Mononuclear cell (primary cell): ENCODE data around the gene APC2. TPM values are rescaled to one million over a fixed set of nuclear protein-coding genes. Genes with fewer than 3 reads are reported as not detected.

Source experiments
- H3K27me3 ChIP-seq: 2 replicates; pipeline ENCODE4 v1.6.0; 2011; ENCODE audit warnings: low read length, control low read depth; ENCODE audit not compliant: insufficient read depth
- H3K4me1 ChIP-seq: 2 replicates; pipeline ENCODE4 v1.5.1; 2011; ENCODE audit warnings: mild to moderate bottlenecking, low read length, control low read depth; ENCODE audit not compliant: insufficient read depth
- H3K4me3 ChIP-seq: 2 replicates; pipeline ENCODE4 v1.5.1; 2011; ENCODE audit warnings: mild to moderate bottlenecking, low read length, moderate library complexity
- H3K9me3 ChIP-seq: 2 replicates; pipeline ENCODE4 v1.5.1; 2011; ENCODE audit warnings: low read depth, mild to moderate bottlenecking, control low read depth, low read length
- total RNA-seq: library from RNA; depleted of rRNA; stranded (reverse); fragments of >200 nt; gene quantifications from one replicate; pipeline ENCODE4 v1.2.3, GENCODE V29; 2012

The APC2 gene
- total RNA-seq, 1 donor: 0.10 TPM

GRCh38 chr19:1422943-1423342, 27.0 kb upstream of the APC2 start:
- Histone ChIP-seq H3K27me3 (no peaks in the 10 kb centered on the region), H3K4me1 (no peaks in the 10 kb centered on the region), H3K4me3 (no peak overlapping the region), H3K9me3 (no peaks in the 10 kb centered on the region)

DNA sequence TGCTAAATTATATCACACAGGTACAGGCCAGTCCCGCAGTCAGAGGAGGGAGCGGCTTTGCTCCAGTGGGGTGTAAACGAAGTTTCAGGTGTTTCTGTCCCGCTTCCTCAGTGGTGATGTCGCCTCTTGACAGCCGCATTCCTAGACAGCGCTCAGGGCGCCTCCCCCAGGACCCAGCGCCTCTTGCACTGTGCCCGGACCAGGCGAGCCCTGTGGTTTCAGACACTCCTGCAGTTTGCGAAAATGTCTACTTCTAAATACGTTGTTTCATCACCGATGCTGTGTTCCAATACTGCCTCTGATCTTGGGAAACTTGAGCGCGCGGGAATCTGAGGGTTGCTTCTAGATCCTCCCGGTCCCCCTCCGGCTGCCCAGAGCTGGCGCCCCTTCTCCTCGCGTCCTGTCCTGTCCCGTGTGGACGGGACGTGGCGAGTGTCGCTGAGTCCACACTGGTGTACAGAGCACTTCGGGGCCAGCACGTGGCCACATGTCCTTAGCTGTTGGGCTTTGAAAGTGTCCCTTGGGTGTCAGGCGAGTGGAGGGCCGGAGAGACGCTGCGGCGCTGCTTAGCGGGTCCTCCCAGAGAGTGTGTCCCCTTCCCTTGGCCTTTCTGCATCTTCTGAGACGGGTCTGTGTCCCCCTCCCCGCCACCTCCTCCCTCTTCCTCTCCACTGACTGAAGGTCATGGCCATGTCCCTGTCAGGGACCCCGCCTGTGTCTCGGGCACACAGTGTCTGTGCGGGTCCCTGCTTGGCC, 26.3 kb upstream of the APC2 start:
- H3K27me3 ChIP-seq: no peaks in the 10 kb centered on the region
- no peaks in the 10 kb centered on the region for H3K4me1 ChIP-seq
- H3K9me3 ChIP-seq: no peaks in the 10 kb centered on the region
- no peak overlapping the region for H3K4me3 ChIP-seq

DNA sequence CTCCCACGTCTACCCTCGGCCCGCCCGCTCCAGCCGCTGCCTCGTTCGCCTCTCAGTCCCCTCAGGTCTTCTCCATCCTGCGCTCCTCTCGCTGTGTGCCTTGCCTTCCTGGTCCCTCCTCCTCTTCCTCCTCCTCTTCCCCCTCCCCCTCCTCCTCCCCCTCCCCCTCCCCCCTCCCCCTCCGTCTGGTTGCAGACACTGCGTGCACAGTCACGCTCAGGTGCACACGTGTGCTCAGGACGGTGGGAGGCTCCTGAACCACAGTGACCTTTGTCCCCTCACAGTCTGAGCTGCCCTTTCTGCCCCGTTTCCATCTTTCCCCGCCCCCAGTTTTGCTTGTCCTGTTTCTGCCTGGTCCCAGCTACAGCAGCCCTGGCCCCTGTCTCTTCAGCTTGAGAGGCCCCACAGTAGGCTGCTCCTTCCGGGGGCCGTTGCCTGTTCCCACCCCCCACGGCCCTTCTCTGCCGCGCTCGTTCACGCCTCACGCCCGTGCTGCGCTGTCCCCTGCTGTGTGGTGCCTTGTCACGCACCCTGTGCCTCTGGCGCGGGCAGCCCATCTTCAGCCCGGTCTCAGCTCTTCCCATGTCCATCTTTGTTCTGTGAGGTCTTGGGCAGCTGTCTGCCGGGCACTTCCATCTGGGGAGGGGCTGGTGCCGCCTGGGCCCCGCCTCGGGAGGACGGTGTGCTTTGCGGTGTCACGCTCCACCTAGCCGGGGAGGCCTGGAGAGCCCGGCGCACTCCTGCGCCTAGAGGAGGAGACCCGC, 25.5 kb upstream of the APC2 start:
- no peak overlapping the region for H3K4me3 ChIP-seq
- no peaks in the 10 kb centered on the region for H3K4me1 ChIP-seq
- H3K27me3 ChIP-seq: no peaks in the 10 kb centered on the region
- no peaks in the 10 kb centered on the region for H3K9me3 ChIP-seq

DNA sequence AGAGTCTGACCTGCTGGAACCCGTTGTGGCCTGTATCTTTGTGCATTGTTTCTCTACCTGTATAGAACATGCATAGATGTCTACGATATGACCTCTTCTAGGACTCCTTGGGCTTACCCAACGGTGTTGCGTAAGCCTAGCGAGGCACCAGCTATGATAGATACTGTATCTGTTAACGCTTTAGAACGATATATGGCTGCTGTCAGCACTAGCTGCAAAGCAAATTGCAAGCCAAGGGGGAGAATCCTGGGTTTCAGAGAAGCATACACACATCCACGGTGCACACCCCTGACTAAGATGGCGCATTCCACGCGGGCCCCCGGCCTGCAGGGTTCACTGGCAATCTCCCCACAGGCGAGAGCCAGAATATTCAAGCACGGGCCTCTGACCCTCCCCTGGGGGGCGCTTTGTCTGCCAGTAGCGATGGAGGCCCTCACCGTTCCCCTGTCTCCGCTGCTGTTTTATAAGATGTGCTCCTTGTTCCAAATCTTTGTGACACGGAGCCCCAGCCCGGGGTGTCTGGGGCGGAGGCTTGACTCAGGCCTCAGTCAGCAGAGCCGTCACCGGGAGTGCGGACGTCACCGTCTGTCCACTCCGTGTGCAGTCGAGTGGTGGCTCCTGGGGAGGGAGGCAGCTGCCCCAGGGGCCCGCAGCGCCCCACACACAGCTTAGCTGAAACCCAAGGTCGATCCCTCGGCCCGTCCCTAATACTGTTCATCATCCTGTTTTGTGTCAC, 24.7 kb upstream of the APC2 start:
- no peaks in the 10 kb centered on the region for H3K4me1 ChIP-seq
- H3K4me3 ChIP-seq: no peak overlapping the region
- H3K9me3 ChIP-seq: no peaks in the 10 kb centered on the region
- H3K27me3 ChIP-seq: no peaks in the 10 kb centered on the region

- Histone ChIP-seq H3K4me3 (no peak overlapping the region), H3K27me3 (no peaks in the 10 kb centered on the region), H3K4me1 (no peaks in the 10 kb centered on the region)
Measured at GRCh38 chr19:1425902-1426301, 24.0 kb upstream of the APC2 start.

GRCh38 chr19:1426736-1427135, 23.2 kb upstream of the APC2 start:
- Histone ChIP-seq H3K4me1 (no peaks in the 10 kb centered on the region), H3K27me3 (no peaks in the 10 kb centered on the region), H3K4me3 (no peak overlapping the region), H3K9me3 (no peaks in the 10 kb centered on the region)

More at GRCh38 chr19:1425902-1426301, 24.0 kb upstream of the APC2 start:
- H3K9me3 ChIP-seq: no peaks in the 10 kb centered on the region

GRCh38 chr19:1427221-1427920, 22.6 kb upstream of the APC2 start:
- Histone ChIP-seq H3K9me3 (no peaks in the 10 kb centered on the region), H3K4me3 (no peak overlapping the region), H3K4me1 (no peaks in the 10 kb centered on the region), H3K27me3 (no peaks in the 10 kb centered on the region)

- Histone ChIP-seq H3K4me3 (no peak overlapping the region), H3K4me1 (no peaks in the 10 kb centered on the region), H3K27me3 (no peaks in the 10 kb centered on the region), H3K9me3 (no peaks in the 10 kb centered on the region)
Measured at GRCh38 chr19:1428738-1429391, 21.1 kb upstream of the APC2 start.

DNA sequence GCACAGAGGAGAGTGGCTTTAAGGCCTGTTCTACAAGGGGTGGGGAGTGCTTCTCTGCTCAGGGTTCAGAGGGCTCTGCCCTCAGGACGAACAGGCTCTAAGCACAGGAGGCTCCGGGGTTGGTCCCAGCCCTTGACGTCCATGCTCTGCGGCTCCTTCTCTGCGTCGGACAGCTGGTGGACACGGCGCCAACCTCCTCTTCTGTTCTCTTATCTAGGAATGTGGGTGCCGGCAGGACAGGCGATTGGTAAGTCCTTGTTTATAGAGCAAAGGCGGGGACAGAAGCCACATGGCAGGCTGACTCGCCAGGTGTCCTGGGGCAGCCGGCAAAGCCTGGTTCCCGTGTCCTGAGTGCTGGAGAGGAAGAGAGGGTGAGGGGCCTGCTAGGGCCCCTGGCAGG, 20.2 kb upstream of the APC2 start:
- Histone ChIP-seq H3K9me3 (no peaks in the 10 kb centered on the region), H3K4me3 (no peak overlapping the region), H3K4me1 (no peaks in the 10 kb centered on the region), H3K27me3 (no peaks in the 10 kb centered on the region)

- Histone ChIP-seq H3K9me3 (no peaks in the 10 kb centered on the region), H3K4me3 (no peak overlapping the region), H3K4me1 (no peaks in the 10 kb centered on the region), H3K27me3 (no peaks in the 10 kb centered on the region)
Measured at GRCh38 chr19:1430246-1430645, 19.7 kb upstream of the APC2 start.

- H3K9me3 ChIP-seq: no peaks in the 10 kb centered on the region
- H3K4me1 ChIP-seq: no peaks in the 10 kb centered on the region
- H3K27me3 ChIP-seq: no peaks in the 10 kb centered on the region
- H3K4me3 ChIP-seq: no peak overlapping the region
Measured at GRCh38 chr19:1431759-1432506, 18.0 kb upstream of the APC2 start.

DNA sequence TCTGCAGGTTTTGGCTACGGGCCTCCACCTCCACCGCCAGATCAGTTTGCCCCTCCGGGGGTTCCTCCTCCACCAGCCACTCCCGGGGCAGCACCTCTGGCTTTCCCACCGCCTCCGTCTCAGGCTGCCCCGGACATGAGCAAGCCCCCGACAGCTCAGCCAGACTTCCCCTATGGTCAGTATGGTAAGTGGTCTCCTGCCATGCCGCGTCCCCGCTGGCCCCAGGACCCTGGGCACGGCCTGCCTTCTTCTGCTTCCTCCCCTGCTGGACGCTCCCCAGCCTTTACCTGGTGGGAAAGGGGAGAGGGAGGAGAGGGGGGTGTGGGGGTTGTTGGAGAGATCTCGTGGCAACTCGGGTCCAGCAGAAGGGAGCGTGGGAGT, 17.4 kb upstream of the APC2 start:
- Histone ChIP-seq H3K9me3 (no peaks in the 10 kb centered on the region), H3K4me1 (no peaks in the 10 kb centered on the region), H3K4me3 (no peak overlapping the region), H3K27me3 (no peaks in the 10 kb centered on the region)

DNA sequence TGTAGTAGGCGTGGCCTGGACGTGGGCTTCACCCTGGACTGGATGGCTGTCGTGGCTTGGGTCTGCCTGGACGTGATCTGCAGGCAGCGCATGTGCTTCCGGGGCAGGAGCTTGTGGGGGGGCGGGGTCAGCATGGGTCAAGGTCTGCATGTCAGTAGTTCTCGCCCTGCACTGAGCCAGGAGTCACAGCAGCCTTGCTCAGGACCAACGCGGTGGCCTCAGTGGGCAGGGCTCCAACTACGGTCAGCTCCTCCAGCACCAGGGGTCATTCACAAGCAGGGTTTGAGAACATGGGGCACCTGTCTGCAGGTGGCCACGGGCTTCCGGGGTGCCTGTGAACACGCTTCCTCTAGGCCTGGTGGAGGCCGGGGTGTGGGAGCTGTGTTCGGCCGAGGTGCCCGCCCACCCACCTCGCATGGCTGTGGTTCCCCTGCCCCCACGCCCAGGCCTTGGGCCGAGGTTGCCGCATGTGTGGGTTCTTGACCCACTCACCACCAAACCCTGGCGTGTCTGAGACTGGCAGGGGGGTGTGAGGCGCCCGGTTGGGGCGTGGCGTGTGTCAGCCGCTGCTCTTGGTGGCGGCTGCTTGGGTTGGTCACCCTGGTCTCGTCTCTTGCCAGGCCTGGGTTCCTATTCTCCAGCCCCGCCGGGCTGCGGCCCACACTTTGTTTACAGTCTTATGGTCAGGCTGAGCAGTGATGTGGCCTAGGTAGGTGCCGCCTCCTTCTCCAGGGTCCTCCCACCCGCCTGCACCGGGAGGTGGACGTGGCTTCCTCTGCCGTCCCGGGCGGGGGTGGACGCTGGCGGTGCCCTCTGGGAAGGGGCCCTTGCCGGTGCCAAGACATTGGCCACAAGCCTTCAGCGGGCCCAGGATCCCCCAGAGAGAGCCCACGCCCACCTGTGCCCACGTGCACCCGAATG, 16.5 kb upstream of the APC2 start:
- Histone ChIP-seq H3K9me3 (no peaks in the 10 kb centered on the region), H3K4me3 (no peak overlapping the region), H3K4me1 (peaks cover 6% of the 10 kb centered on the region), H3K27me3 (no peaks in the 10 kb centered on the region)
